NOMO-1 treated with dmso at 0.1 percent for 144 hours (cell line): ENCODE results near the gene NFKBIZ.

Experiments used
- DNase-seq: peaks from one replicate; lab custom pipeline; 2025; ENCODE audit not compliant: unreplicated experiment; lab: John Stamatoyannopoulos, UW

The NFKBIZ gene

GRCh38 chr3:101824702-101825101, 24.6 kb upstream of the NFKBIZ start:
- DNase-seq: no peak

- DNase-seq: no peak
These were observed 23.3 kb upstream of the NFKBIZ start for GRCh38 chr3:101825904-101826445.

- peak; percentile 86 for DNase-seq
These were observed 21.8 kb upstream of the NFKBIZ start for GRCh38 chr3:101827211-101828174.

GRCh38 chr3:101828276-101828675, 21.0 kb upstream of the NFKBIZ start:
- DNase-seq: no peak

- DNase-seq: no peak
These were observed 20.4 kb upstream of the NFKBIZ start for GRCh38 chr3:101828691-101829436.

GRCh38 chr3:101829437-101829830, 19.9 kb upstream of the NFKBIZ start:
- no peak for DNase-seq

GRCh38 chr3:101829874-101830273, 19.4 kb upstream of the NFKBIZ start:
- peak; percentile 11 for DNase-seq

- no peak for DNase-seq
These were observed 15.8 kb upstream of the NFKBIZ start for GRCh38 chr3:101833446-101833974.

GRCh38 chr3:101835676-101836075, 13.6 kb upstream of the NFKBIZ start:
- no peak for DNase-seq

GRCh38 chr3:101836160-101836559, 13.2 kb upstream of the NFKBIZ start:
- DNase-seq: no peak

- peak; percentile 53 for DNase-seq
These were observed 12.4 kb upstream of the NFKBIZ start for GRCh38 chr3:101836652-101837598.

- no peak for DNase-seq
These were observed 10.6 kb upstream of the NFKBIZ start for GRCh38 chr3:101838691-101839090.

GRCh38 chr3:101840066-101840465, 9.2 kb upstream of the NFKBIZ start:
- no peak for DNase-seq

- no peak for DNase-seq
These were observed 6.9 kb upstream of the NFKBIZ start for GRCh38 chr3:101842245-101842934.

- DNase-seq: no peak
These were observed 6.4 kb upstream of the NFKBIZ start for GRCh38 chr3:101842935-101843330.

GRCh38 chr3:101845425-101845824, 3.9 kb upstream of the NFKBIZ start:
- no peak for DNase-seq

GRCh38 chr3:101846709-101847108, 2.6 kb upstream of the NFKBIZ start:
- DNase-seq: no peak

GRCh38 chr3:101847328-101847727, 2.0 kb upstream of the NFKBIZ start:
- DNase-seq: peak; percentile 21

- DNase-seq: no peak
These were observed 988 bp upstream of the NFKBIZ start for GRCh38 chr3:101848326-101848725.

GRCh38 chr3:101849714-101850245, 466 bp downstream of the NFKBIZ start:
- no peak for DNase-seq
